ENCODE results near the gene HS3ST5. TPM values are rescaled to one million over a fixed set of nuclear protein-coding genes. Genes with fewer than 3 reads are reported as not detected.

HS3ST5 gene
- total RNA-seq, 1 experiment from 2014 or later, result 14.4 TPM

GRCh38 chr6:114187563-114187962 is 155.3 kb downstream of the HS3ST5 start:
- no peak overlapping the region for H4K8ac ChIP-seq (replicated peaks; ENCODE audit: insufficient read length, low read depth, low read length)
- no peaks in the 10 kb centered on the region for H3K79me1 ChIP-seq (ENCODE audit: insufficient read depth, low read depth, low read length, poor library complexity, severe bottlenecking)
- Mint-ChIP-seq H3K27me3 (ENCODE audit: low read depth) (no peaks in the 10 kb centered on the region), H3K27ac (0 out of 7 replicates have a peak overlapping the region, but pooled peaks of 1 of the 3 experiments have one; percentile 36), H3K9me3 (peaks cover 0 to 2% of the 10 kb centered on the region in 2 experiments; a peak in 1 of 5 replicates), H3K4me3 (no peak overlapping the region), H3K36me3 (ENCODE audit: insufficient read depth in 1 of 3, low read depth in 3 of 3) (peaks cover 9 to 53% (median 10%) of the 10 kb centered on the region in 3 experiments), H3K4me1 (peaks cover 30 to 40% of the 10 kb centered on the region in 2 experiments)
- H3K23me2 ChIP-seq (ENCODE audit: insufficient read length, low read depth, low read length, poor library complexity, severe bottlenecking), result no peaks in the 10 kb centered on the region
- no peak overlapping the region for H3K4ac ChIP-seq (ENCODE audit: low read depth, low read length)
- TF ChIP-seq CTCF (conservative IDR thresholded peaks at IDR 0.05), result no peak
- no peak overlapping the region for H3T11ph ChIP-seq (ENCODE audit: low read length)
- no peak overlapping the region for H3K23ac ChIP-seq (ENCODE audit: insufficient read length, low read depth, low read length)
- no peaks in the 10 kb centered on the region for H3K4me1 ChIP-seq (ENCODE audit: insufficient read depth, low read length)
- H2BK120ac ChIP-seq (ENCODE audit: low read depth, low read length, poor library complexity, severe bottlenecking), result no peak overlapping the region
- H3K9ac ChIP-seq (ENCODE audit: extremely low read depth, insufficient read length, low read length), result no peak overlapping the region
- H2AFZ ChIP-seq (ENCODE audit: low read length), result no peak overlapping the region
- H2BK20ac ChIP-seq (ENCODE audit: low read depth, low read length, poor library complexity, severe bottlenecking), result no peak overlapping the region
- H3K56ac ChIP-seq (ENCODE audit: insufficient read length, low read depth, low read length), result no peak overlapping the region
- no peak overlapping the region for H2BK15ac ChIP-seq (ENCODE audit: low read depth, low read length)
- no peak overlapping the region for H3K18ac ChIP-seq (ENCODE audit: insufficient read length, low read depth, low read length)
- H4K5ac ChIP-seq (ENCODE audit: insufficient read length, low read depth, low read length), result no peak overlapping the region
- H3K4me2 ChIP-seq (ENCODE audit: insufficient read depth, insufficient read length, low read length), result no peak overlapping the region
- H2BK12ac ChIP-seq (ENCODE audit: insufficient read length, low read depth, low read length), result no peak overlapping the region
- no peaks in the 10 kb centered on the region for H3K9me3 ChIP-seq (ENCODE audit: control insufficient read depth, low read depth, low read length)
- H2AK5ac ChIP-seq (ENCODE audit: insufficient read length, low read length), result no peak overlapping the region
- no peaks in the 10 kb centered on the region for H3K79me2 ChIP-seq (ENCODE audit: insufficient read depth, low read length)
- H3K27ac ChIP-seq (ENCODE audit: insufficient read length, low read depth, low read length), result no peak overlapping the region
- H4K20me1 ChIP-seq (ENCODE audit: control insufficient read depth, insufficient read depth, insufficient read length), result no peaks in the 10 kb centered on the region
- no CpG with 5 or more reads among the region's 4 CpGs for WGBS (ENCODE audit: extremely low coverage, insufficient read length, low lambda C conversion rate)
- no peak overlapping the region for H3K14ac ChIP-seq (ENCODE audit: insufficient read depth, low read length)
- no peak overlapping the region for H4K91ac ChIP-seq (ENCODE audit: insufficient read length, low read depth, low read length)
- H3K27me3 ChIP-seq (ENCODE audit: insufficient read depth, low read length), result no peaks in the 10 kb centered on the region
- H2BK5ac ChIP-seq (ENCODE audit: insufficient read length, low read length), result no peak overlapping the region
- DNase-seq, result no peak
